Measurements from ENCODE around the gene NPHP4. TPM values are rescaled to one million over a fixed set of nuclear protein-coding genes. Genes with fewer than 3 reads are reported as not detected.

The NPHP4 gene
- total RNA-seq, 1 donor from 2014 or later = 33.2 TPM

DNA sequence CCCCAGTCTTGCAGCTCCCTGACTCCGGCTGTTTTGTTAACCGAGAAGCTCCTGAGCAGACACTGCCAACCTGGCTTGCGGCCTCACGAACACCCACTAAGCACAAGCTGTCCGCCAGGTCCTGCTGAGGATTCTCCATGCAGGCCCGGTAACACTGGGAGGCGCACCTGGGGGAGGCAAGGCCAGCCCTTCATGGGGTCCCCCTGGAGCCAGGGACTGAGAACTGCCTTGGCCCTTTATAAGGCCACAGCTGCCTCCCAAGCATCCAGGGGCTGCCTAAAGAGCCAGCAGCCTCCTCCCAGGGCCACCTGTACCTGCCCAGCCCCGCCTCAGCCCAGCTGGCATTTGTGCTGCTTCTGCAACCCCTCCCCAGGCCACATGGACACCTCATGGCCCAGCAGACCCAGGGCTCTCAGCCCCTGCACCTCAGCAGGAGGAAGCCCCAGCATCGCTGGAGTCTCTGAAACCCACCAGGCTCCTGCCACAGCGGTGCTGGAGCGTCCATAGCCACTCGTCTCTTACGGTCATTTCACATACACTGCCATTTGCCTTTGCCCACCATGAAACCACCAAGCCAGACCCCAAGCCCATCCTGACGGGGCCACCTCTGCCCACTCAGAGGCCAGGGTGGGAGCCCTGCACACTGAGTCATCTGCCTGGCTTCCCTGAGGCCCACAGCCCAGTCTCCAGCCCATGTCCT lies 82.5 kb downstream of the NPHP4 start:
- H3K27ac Mint-ChIP-seq (ENCODE audit: unreplicated experiment) = no peak overlapping the region
- DNase-seq (ENCODE audit: low read depth, low spot score) = no peak
- no peaks in the 10 kb centered on the region for H3K36me3 Mint-ChIP-seq (ENCODE audit: low read depth)
- TF ChIP-seq CTCF (conservative IDR thresholded peaks at IDR 0.05) = no peak
- H3K27me3 Mint-ChIP-seq (ENCODE audit: low read depth) = no peaks in the 10 kb centered on the region
- H3K9me3 Mint-ChIP-seq = no peaks in the 10 kb centered on the region
- peaks cover 13% of the 10 kb centered on the region for H3K4me1 Mint-ChIP-seq
- H3K4me3 Mint-ChIP-seq = no peak overlapping the region

DNA sequence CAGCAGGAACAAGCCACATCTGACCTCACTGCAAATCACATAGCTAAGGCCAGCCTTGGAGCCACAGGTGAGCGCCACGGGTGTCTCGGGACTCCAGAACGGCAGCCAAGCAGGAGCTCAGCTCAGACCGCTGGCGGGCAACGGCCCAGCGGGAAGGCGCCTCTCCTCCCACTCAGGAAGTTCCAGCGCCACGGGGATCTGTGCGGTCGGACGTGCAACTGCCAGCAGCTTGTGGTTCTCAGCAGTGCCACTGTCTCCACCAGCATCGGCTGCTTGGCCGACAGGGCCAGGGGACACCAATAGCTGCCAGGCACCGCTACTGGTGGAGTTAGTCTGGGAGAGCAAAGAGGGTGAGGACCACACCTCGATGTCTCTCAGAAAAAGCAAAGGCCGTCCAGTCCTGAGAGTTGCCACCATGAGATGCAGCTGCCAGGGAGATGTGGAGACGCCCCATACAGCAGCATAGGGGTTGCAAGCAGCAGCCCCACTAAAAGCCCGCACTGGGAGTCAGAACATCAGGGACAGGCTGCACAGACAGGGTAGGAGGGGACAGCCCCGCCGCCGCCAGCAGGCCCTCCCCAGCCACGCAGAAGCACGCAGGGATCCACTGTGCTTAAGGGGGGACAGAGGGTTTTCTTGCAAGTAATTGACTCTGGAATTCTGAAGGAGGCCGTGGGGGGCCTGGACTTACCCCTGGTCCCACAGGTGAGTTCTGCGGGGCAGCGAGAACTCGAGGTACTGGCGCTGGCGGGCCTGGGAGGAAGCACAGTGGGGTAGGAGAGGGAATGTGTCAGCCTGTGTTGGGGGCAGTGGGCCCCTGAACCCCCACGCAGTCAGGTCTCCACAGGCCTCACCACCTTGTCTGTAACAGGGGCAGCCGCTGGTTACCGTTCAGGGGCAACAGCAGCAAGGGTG lies 83.5 kb downstream of the NPHP4 start:
- no peak overlapping the region for H3K27ac Mint-ChIP-seq (ENCODE audit: unreplicated experiment)
- TF ChIP-seq CTCF (conservative IDR thresholded peaks at IDR 0.05) = no peak
- H3K4me3 Mint-ChIP-seq = no peak overlapping the region
- H3K36me3 Mint-ChIP-seq (ENCODE audit: low read depth) = peaks cover 2% of the 10 kb centered on the region
- DNase-seq (ENCODE audit: low read depth, low spot score) = no peak
- peaks cover 6% of the 10 kb centered on the region for H3K4me1 Mint-ChIP-seq
- no peaks in the 10 kb centered on the region for H3K9me3 Mint-ChIP-seq
- H3K27me3 Mint-ChIP-seq (ENCODE audit: low read depth) = no peaks in the 10 kb centered on the region

GRCh38 chr1:5907966-5908365 lies 84.3 kb downstream of the NPHP4 start:
- Mint-ChIP-seq H3K27me3 (ENCODE audit: low read depth) (no peaks in the 10 kb centered on the region), H3K9me3 (no peaks in the 10 kb centered on the region), H3K27ac (ENCODE audit: unreplicated experiment) (peak overlapping the region; percentile 12), H3K4me3 (no peak overlapping the region), H3K4me1 (no peaks in the 10 kb centered on the region), H3K36me3 (ENCODE audit: low read depth) (peaks cover 5% of the 10 kb centered on the region)
- no peak for DNase-seq (ENCODE audit: low read depth, low spot score)
- TF ChIP-seq CTCF (conservative IDR thresholded peaks at IDR 0.05) = no peak

GRCh38 chr1:5907386-5907785 lies 84.8 kb downstream of the NPHP4 start:
- no peaks in the 10 kb centered on the region for H3K27me3 Mint-ChIP-seq (ENCODE audit: low read depth)
- H3K36me3 Mint-ChIP-seq (ENCODE audit: low read depth) = peaks cover 8% of the 10 kb centered on the region
- no peak overlapping the region for H3K4me3 Mint-ChIP-seq
- H3K4me1 Mint-ChIP-seq = no peaks in the 10 kb centered on the region
- TF ChIP-seq CTCF (conservative IDR thresholded peaks at IDR 0.05) = no peak
- no peak overlapping the region for H3K27ac Mint-ChIP-seq (ENCODE audit: unreplicated experiment)
- DNase-seq (ENCODE audit: low read depth, low spot score) = no peak
- H3K9me3 Mint-ChIP-seq = no peaks in the 10 kb centered on the region

GRCh38 chr1:5906966-5907365 lies 85.3 kb downstream of the NPHP4 start:
- no peaks in the 10 kb centered on the region for H3K4me1 Mint-ChIP-seq
- H3K27ac Mint-ChIP-seq (ENCODE audit: unreplicated experiment) = no peak overlapping the region
- no peaks in the 10 kb centered on the region for H3K9me3 Mint-ChIP-seq
- TF ChIP-seq CTCF (conservative IDR thresholded peaks at IDR 0.05) = no peak
- peaks cover 12% of the 10 kb centered on the region for H3K36me3 Mint-ChIP-seq (ENCODE audit: low read depth)
- DNase-seq (ENCODE audit: low read depth, low spot score) = no peak
- no peak overlapping the region for H3K4me3 Mint-ChIP-seq
- H3K27me3 Mint-ChIP-seq (ENCODE audit: low read depth) = no peaks in the 10 kb centered on the region

Data from neural crest cell (in vitro differentiated cells).